H54 (cell line): ENCODE measurements around the gene RPP25.
"Not testable (repeated sequence)": the region's sequence is repeated elsewhere in the genome, so short reads cannot be mapped to it uniquely, and the experiment has no call there.

Experiments
- DNase-seq: peaks from one replicate; pipeline ENCODE4 v3.0.0; 2011; ENCODE audit warnings: low spot score, mixed read lengths; ENCODE audit not compliant: insufficient read length
- FAIRE-seq: peaks from 3 replicates; lab custom pipeline; 2011; peaks lifted over from hg19 to GRCh38; lab: Jason Lieb, UNC
- POLR2A ChIP-seq: IDR thresholded peaks from 2 replicates; pipeline ENCODE4 v1.6.1; 2011; ENCODE audit warnings: low read depth, mild to moderate bottlenecking, low read length

Gene RPP25

DNA sequence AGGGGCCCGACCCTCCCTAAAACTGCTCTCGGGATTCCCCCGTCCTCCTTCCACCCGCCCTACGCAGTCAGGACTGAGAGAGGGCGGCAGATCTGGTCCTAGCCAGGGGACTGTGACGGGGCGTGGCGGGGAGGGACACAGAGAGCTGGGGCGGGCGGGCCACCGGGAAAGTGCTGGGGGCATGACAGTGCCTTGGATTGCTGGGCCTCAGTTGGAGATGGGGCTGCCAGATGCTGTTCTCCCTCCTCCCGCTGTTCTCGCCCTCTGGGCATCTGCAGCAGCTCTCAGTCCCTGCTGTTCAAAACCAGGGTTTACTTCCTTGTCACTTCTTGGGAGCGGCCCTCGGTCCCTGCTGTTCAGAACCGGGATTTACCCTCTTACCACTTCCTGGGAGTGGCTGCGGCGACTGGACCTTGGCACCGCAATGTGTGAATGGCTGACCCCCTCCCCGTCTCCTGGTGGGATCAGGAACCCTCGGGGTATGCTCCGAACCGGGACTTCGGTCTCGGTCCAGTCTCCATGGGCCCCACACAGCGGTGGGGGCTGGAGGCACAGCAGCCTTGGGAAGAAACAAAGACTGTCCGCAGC is 1.8 kb upstream of the RPP25 start:
- no peak; the same call in 1 of the 2 replicates for TF ChIP-seq POLR2A
- no peak for FAIRE-seq
- DNase-seq = no peak

DNA sequence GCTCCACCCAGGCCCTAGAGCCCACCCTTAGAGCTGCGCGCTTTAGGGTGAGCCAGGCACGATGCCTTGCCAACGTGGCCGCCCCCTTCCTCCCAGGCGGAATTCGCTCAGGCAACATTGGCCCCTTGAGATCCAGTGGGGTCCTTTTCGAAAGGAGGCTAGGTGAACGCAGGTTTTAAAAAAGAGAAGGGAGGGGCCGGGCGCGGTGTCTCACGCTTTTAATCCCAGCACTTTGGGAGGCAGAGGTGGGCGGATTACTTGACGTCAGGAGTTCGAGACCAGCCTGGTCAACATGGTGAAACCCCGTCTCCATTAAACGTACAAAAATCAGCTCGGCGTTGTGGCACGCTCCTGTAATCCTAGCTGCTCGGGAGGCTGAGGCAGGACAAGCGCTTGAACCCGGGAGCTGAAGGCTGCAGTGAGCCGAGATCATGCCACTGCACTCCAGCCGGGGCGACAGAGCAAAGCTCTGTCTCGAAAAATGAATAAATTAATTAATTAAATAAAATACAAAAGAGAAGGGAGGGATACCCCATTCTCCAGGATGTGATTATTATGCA is 984 bp upstream of the RPP25 start:
- DNase-seq (no peak), FAIRE-seq (no peak)
- no peak for TF ChIP-seq POLR2A

DNA sequence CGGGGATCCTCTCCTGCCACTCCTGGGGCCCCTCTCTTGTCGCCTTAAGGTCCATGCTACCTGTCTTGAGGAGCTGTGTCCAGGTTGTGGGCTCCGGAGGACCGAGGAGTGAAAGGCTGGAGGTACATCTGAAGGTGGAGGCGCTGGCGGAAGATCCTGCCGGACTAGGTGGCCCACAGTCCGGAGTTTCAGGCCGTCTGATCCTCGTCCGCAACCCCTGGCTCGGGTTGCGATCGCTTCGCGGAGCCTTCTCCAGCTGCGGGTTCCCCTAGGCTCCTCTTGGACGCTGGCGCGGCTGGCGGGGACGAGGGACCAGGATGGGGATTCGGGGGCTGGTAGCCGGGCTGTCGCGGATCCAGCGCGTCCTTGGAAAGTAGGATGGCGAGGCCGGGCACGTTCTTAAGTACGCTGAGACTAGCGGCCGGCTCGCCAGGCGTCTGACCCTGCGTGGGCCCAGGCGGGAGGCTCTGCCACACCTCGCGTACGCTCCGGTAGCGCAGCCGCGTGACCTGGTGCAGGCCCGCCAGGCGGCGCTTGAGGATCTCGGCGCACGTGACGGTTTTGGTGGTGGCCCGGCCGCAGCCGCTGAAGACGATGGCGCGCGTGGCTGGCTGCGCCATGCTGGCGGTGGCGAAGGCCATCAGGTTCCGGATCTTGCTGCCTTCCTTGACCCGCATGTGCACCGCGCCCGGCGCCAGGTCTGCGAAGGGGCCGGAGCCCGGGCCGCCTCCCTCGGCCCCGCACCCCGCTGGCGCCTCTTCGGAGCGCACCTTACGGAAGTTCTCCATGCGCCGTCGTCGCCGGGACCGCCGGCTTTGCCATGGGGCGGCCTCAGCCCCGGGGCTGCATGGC is 550 bp downstream of the RPP25 start:
- DNase-seq (no peak), FAIRE-seq (no peak)
- TF ChIP-seq POLR2A = no peak

DNA sequence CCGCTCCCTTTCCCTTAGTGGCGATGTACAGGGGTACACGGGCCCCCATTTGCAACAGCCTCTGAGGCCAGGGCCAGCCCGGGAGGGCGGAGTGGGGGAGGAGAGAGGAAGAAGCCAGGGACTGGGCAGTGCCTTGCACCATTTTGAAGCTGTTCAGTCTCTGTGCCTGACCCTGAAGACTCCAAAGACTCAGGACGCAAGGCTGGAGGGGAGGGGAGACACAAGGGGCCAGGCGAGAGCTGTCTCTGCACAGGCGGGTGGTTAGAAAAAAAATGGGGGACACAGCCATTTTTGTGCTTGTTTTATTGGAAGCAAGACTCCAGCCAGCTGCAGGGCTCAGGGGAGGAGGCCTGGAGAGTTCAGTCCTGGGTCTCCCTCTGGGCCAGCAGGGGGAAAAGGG is 1.6 kb downstream of the RPP25 start:
- FAIRE-seq (no peak), DNase-seq (no peak)
- TF ChIP-seq POLR2A = no peak

DNA sequence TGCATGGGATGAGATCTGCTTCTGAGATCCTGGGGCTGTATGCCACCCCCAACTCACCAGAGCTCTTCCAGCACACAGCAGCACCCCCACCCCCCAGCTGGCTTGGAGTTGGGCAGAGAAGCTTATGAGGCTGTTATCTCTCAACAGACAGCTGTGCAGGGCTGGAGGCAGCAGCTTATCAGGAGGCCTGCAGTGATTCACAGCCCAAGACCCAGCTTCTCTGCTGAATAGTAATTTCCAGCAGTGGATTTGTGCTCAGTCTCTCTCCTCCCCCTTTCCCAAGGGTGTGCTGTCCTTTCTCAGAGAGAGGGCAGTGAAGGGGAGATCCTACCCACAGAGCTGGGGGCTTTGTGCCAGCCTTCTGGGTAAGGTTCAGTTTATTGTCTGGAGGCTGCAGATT is 2.1 kb downstream of the RPP25 start:
- DNase-seq (no peak), FAIRE-seq (no peak)
- no peak for TF ChIP-seq POLR2A

DNA sequence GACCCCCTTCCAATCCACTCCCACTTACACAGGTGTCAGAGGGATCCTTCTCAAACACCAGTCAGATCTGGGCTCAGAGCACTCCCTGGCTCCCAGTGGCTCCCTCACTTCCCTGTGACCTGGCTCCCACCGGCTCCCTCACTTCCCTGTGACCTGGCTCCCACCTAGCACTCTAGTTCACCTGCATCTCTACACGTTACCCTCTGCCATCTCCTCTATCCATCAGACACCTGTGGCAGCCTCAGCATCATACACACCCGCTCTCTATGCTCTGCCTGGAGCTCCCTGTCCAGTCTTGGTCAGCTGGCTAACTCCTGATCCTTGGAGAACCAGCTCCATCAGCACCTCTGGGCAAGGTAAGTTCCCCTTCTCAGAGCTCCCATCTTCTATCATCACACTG is 5.6 kb downstream of the RPP25 start:
- TF ChIP-seq POLR2A = no peak
- FAIRE-seq = no peak
- DNase-seq = no peak

DNA sequence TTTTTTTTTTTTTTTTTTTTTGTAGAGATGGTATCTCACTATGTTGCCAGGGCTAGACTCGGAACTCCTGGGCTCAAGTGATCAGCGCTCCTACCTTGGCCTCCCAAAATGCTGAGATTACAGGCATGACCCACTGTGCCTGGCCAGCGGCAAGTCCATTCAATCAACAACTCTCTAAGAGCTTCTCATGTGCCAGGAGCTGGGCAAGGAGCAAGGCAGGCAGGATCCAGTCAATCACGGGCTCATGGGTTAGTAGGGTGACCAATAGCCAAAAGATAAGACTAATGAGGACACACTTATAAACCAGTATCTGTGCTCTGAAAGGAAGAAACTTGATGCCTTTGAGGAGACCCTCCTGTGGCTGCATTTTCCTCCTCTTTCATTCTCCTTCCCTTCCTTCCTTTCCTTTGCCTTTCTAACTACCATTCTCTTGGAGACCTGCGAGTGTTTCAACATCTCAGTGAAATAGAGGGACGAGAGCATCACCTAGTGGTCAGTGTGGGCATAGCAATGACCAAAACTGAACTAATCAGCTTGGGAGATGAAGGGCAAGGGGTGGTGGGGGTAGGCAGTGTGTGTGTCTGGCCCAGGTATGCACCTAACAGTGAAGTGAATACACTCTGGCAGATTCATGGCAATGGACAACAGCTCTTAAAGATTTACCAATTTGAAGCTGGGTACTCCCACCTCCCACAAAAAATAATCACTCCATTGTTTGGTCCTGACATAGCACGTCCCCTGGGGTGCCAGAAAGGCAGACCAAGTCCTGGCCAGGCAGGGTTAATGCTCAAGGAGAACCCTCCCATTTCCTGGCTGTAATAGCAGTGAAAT is 6.3 kb downstream of the RPP25 start:
- no peak for TF ChIP-seq POLR2A
- FAIRE-seq (no peak), DNase-seq (peak; percentile 42)

DNA sequence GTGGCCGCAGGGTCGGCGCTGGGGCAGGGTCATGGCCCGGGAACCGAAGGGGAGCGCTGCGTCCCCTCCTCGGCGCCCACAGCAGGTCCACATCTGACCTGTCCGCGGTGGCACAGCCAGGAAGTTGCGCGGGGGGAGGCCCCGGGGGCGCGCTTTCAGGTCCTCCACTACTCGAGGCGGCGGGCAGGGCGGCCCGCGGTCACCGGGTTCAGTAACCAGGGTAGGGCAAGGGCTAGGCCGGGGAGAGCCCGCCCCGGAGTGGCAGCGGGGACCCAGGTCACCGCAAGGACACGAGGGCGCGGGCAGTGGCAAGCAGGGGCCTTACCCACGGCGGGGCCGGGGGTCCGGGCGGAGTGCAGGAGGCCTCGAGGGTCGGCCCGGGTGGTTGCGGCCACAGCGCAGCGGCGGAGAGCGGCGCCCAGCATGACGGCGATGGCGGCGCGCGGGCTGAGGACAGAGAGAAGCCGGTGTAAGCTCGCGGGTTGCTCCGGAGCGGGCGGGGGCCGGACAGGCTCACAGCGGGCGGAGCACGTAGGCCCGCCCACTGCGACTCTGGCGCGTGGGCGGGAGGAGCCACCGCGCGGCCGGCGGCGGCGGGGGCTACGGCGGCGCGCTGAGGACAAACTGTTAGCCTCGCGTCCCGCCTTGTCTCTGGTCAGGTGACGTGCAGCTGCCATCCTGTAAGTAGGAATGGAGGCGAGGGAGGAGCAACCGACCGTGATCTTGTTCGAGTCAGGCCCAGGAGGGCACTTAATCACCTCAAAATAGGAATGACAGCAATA is 18.8 kb downstream of the RPP25 start, which contains the start of gene COX5A:
COX5A (minus strand) TSS at position 484 of the 782 bp plus-strand sequence; CDS start at position 425, 59 bp downstream.
- peak; percentile 76 for DNase-seq
- peak; percentile 96 for TF ChIP-seq POLR2A
- FAIRE-seq = no peak

DNA sequence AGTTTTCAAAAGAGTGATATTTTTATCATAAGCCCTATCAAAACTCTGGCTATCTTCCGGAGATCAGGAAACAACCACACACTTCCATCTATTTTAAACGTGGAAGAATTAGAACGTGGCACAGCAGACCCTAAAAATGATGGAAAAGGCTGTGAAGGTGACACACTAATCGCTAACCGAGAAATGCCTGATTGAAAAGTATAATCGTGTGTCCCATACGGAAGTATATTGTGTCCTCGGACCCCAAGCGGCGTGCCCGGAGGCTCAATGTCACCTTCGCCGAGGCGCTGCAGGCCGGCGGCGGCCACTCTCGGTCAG is 19.3 kb downstream of the RPP25 start:
- FAIRE-seq (no peak), DNase-seq (no peak)
- no peak for TF ChIP-seq POLR2A

DNA sequence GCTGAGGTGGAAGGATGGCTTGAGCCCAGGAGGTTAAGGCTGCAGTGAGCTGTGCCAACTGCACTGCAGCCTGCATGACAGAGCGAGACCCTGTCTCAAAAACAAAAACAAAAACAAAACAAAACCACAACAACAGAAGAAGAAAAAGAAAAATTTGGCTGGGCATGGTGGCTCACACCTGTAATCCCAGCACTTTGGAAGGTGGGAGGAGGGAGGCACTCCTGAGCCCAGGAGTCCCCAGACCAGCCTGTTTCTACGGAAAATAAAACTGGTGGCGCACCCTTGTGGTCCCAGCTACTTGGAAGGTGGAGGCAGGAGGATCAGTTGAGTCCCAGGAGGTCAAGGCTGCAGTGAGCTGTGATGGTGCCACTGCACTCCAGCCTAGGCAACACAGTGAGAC is 21.4 kb downstream of the RPP25 start:
- DNase-seq, FAIRE-seq: not testable (repeated sequence)

DNA sequence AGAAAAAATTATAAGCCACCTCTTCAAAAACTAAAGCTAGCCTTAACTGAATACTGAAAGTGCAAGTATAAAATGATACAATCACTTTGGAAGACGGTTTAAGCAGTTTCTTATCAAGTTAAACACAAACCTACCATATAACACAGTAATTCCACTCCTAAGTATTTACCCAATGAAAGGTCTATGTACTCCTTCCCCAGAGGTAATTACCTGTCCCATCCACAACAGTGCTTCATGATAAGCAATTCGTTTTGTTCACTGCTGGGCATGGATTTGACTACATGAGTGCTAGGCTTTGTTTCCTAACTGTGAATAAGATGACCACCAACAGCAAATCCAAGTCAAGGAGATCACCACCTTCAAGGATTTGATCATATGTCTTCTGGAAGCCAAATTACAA is 23.0 kb downstream of the RPP25 start:
- no peak for TF ChIP-seq POLR2A
- DNase-seq = no peak
- no peak for FAIRE-seq

DNA sequence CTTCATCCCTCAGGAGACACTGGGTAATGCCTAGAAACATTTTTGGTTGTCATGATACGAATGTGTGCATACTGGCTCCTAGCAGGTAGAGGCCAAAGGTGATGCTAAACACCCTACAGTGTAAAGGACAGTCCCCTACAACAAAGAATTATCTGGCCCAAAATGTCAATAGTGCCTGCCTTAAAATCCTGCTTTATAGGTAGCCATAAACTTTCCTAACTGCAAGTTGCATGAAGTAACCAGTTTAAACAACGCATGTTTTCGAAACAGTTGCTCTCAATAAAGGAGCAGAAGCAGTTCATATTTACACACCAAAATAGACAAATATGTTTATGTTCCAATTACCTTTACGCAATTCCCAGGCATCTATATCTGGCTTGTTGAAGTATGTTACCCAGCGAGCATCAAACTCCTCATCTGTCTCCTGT is 27.8 kb downstream of the RPP25 start:
- DNase-seq (no peak), FAIRE-seq (no peak)
- no peak for TF ChIP-seq POLR2A

DNA sequence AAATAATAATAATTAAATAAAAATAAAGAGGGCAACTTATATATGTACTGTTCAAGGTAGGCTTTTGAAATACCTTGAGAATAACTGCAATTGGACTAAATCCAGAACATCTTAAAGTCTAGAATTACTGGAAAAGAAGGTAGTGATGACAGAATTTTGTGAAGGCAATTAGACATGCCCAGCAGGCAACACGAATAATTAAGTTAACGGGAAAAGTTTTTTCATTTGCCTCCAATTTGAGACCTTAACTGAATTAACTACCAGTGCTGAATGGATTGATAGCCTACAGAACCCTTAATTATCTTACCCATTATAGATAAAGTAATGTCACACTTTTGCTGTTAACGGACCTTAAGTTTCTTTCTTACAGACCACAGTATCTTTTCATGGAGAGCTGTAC is 32.0 kb downstream of the RPP25 start:
- TF ChIP-seq POLR2A = no peak
- FAIRE-seq = no peak
- no peak for DNase-seq
